GM12874 (cell line): ENCODE measurements around the gene CD79B.
A peak's percentile ranks its signal among the peaks of the same experiment; 100 is the strongest.
"Not testable (repeated sequence)": the region's sequence is repeated elsewhere in the genome, so short reads cannot be mapped to it uniquely, and the experiment has no call there.

ENCODE experiments used
- CTCF ChIP-seq: IDR thresholded peaks from 2 replicates; pipeline ENCODE4 v1.5.1; 2011; ENCODE audit warnings: low read depth, mild to moderate bottlenecking, control low read depth, low read length, moderate library complexity; ENCODE audit not compliant: insufficient read depth

CD79B gene

GRCh38 chr17:63910096-63910495, 22.0 kb downstream of the CD79B start:
- TF ChIP-seq CTCF: no peak

GRCh38 chr17:63907161-63907778, 24.9 kb downstream of the CD79B start:
- 0 out of 2 replicates have a peak, but pooled peaks have one; percentile 9 for TF ChIP-seq CTCF

DNA sequence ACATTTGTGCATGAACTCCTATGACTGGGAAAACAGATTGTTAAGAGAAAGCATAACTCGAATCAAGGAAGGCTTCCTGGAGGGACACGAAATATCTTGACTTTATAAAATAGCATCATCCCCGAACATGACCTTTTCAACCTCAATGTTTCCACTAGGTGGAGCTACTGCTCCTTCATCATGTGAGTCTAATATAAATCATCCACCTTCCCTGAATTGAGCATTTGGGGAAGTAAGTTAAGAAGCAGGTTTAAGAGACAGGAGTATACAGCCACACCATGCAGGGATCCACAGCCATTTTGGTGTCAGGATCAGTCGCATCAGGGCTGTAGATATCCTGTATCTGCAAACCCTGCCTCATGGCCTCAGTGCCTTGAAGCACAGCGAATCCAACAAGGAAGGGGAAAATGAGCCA, 28.3 kb downstream of the CD79B start:
- TF ChIP-seq CTCF: peak; percentile 19; the same call in 1 of the 2 replicates

- not testable (repeated sequence) for TF ChIP-seq CTCF
Observed at GRCh38 chr17:63896524-63897354, 35.4 kb downstream of the CD79B start, which contains the start of gene CSH1. TSS of gene CSH1 (minus strand) at chr17:63896574. CDS start at chr17:63896511, 63 bp downstream.

DNA sequence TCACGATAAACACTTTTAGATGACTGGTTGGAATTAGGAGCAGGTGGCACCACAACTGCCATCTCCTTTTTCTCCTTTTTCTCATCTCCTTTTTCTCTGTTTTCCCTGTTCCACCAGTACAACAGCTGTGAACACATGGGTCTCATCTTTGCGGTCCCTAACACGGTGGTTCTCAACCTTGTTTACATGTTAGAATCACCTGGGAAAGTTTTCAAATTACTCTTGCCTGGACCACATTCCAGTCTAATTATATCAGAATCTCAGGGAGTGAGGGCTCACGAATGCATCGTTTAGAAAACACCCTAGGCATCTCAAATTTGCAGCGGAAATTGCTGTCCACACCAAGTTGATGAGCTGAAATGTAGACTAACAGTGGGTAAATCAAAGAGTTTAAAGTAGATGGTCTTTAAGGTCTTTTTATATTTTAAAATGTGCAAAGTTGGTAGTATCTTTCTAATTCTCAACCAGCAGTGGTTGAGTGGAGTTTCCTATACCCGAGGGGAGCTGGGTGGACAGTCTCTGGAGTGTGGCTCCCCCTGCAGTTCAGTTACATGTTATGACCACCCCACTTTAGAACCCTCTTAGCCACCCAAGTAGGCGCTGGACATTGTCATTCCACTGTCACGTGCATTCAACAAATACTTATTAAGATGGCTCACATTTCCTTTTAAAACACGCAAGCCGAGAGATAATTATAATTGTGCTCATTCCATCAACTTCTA, 39.7 kb downstream of the CD79B start:
- peak; percentile 26; the same call in 1 of the 2 replicates for TF ChIP-seq CTCF

DNA sequence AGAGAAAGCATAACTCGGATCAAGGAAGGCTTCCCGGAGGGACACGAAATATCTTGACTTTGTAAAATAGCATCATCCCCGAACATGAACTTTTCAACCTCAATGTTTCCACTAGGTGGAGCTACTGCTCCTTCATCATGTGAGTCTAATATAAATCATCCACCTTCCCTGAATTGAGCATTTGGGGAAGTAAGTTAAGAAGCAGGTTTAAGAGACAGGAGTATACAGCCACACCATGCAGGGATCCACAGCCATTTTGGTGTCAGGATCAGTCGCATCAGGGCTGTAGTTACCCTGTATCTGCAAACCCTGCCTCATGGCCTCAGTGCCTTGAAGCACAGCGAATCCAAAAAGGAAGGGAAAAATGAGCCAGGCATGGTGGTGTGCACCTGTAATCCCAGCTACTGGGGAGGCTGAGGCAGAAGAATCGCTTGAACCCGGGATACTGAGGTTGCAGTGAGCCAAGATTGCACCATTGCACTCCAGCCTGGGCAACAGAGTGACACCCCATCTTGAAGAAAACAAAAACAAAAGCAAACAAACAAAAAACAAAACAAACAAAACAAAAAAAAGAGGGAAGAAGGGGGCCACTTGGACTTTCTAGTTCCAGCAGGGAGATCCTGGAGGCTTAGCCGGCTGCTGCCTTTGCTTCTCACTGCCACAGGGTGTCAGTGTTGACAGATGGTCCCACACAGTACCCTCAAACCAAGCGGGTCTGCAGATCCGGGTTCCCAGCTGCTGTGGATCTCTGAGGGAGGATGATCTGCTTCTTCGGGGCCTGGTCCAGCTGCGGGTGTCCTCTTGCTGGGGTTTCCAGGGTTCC, 42.9 kb downstream of the CD79B start:
- peak; percentile 46 for TF ChIP-seq CTCF
